A204.1 (cell line): ENCODE measurements around the gene KDM7A.
"Not testable (repeated sequence)": the region's sequence is repeated elsewhere in the genome, so short reads cannot be mapped to it uniquely, and the experiment has no call there.

Experiments
- FAIRE-seq: peaks from 2 replicates; lab custom pipeline; 2012; peaks lifted over from hg19 to GRCh38; lab: Jason Lieb, UNC

The KDM7A gene, protein sequence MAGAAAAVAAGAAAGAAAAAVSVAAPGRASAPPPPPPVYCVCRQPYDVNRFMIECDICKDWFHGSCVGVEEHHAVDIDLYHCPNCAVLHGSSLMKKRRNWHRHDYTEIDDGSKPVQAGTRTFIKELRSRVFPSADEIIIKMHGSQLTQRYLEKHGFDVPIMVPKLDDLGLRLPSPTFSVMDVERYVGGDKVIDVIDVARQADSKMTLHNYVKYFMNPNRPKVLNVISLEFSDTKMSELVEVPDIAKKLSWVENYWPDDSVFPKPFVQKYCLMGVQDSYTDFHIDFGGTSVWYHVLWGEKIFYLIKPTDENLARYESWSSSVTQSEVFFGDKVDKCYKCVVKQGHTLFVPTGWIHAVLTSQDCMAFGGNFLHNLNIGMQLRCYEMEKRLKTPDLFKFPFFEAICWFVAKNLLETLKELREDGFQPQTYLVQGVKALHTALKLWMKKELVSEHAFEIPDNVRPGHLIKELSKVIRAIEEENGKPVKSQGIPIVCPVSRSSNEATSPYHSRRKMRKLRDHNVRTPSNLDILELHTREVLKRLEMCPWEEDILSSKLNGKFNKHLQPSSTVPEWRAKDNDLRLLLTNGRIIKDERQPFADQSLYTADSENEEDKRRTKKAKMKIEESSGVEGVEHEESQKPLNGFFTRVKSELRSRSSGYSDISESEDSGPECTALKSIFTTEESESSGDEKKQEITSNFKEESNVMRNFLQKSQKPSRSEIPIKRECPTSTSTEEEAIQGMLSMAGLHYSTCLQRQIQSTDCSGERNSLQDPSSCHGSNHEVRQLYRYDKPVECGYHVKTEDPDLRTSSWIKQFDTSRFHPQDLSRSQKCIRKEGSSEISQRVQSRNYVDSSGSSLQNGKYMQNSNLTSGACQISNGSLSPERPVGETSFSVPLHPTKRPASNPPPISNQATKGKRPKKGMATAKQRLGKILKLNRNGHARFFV

DNA sequence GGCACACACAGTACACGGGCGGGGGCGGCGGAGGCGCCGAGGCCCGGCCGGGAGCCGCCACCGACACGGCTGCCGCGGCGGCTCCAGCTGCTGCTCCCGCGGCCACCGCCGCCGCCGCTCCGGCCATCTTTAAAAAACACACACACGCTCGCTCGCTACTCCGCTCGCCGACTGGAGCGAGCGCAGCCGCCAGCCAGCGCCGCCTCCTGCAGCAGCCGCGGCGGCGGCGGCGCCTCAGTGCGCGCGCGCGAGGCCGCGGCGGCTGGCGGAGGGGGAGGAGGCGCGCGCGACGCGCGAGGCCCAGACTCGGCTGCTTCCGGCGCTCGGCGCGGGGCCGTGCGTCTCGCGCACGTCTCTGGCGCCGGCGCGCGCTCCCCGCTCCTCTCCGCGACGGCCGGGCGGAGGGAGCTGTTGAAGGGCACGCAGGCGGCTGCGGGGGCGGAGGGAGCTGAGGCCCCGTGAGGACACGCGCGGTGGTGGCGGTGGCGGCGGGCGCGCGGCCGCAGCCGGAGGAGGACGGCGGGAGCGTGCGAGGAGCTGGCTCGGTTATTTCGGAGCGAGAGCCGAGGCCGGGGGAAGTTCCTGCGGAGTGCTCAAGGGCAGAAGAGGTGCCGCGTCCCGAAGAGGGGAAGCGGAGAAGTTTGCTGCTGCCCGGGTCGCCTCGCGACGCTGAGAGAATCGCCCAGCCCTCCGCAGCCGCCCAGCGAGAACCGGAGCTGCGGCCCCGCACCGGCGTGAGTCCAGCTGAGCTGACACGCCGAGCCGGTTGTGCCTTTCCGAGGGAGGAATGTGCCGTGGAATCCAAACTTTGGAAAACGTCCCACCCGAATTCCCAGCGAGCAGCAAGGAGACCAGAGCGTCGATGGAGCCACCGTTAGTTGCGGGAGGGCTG, at the start of gene KDM7A:
Gene KDM7A (minus strand): TSS at position 173 of the 892 bp plus-strand sequence. CDS start 46 bp downstream, at position 127.
- no peak for FAIRE-seq

DNA sequence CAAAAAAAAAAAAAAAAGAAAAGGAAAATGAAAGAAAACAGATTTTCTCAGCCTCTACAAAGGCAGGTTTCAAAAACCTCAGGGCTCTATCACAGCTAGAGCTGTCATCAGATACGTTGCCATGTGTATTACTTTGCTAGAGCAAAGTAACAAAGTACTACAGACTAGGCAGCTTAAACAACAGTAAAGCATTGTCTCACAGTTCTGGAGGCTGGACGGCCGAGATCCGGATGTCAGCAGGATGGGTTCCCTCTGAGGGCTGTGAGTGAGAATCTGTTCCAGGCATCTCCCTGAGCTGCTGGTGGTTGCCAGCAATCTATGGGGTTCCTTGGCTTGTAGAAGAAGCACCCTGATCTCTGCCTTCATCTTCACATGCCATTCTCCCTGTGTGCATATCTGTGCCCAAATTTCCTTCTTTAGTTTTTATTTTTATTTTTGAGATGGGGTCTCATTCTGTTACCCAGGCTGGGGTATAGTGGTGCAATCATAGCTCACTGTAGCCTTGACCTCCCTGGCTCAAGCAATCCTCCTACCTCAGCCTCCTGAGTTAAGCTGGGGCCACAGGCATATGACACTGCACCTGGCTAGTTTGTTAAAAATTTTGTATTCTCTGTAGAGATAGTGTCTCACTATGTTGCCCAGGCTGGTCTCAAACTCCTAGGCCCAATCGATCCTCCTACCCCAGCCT, 48.9 kb upstream of the KDM7A start:
- no peak for FAIRE-seq

DNA sequence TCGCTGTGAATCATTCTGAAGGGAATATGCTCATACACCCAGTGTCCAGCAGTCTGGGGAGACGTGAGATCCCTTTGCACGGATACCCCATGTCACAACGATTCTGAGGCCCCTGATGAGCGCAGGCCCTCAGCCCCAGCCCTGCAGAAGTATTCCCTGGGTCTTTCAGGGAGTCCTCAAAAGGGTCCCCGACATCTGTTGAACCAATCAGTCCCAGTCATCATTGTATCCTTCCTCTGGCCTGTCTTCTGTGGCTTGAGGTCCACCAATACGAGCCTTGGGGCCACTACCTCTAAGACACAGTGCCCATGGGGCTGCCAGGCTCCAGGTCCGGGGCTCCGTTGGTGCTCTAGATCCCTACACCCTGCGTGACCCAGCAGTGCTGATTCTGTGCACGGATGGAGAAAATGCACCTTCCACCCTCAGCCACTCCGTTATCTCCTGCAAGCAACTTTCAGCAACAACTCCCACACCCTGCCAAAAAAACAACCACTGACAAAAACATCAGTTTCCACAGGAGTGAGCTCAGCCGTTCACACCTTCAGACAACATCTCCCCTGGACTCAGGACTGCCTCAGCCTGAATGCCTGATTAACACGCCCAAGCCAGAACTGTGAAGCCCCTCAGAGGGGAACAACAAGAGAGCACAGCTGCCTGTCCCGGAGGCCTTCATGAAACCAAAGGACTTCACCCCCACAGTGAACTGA, 46.9 kb upstream of the KDM7A start:
- FAIRE-seq = no peak

DNA sequence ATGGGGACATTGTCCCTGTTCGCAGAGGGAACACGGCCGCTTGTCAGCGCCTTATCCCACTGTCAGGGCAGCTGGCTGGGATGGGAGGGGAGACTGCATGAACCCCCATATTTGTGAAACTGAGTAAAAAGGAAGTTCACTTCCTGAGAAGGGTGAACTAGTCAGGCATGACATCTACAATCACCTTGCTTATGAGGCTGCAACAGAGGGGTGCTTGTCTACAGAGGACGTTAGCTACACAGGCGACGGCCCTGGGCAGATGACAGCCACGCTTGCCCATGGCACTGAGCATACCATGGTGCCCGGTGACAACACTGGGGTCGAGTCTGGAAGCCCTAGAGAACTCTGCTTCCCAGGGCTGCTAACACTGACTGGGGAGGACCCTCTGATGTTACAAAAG, 46.0 kb upstream of the KDM7A start:
- no peak for FAIRE-seq

DNA sequence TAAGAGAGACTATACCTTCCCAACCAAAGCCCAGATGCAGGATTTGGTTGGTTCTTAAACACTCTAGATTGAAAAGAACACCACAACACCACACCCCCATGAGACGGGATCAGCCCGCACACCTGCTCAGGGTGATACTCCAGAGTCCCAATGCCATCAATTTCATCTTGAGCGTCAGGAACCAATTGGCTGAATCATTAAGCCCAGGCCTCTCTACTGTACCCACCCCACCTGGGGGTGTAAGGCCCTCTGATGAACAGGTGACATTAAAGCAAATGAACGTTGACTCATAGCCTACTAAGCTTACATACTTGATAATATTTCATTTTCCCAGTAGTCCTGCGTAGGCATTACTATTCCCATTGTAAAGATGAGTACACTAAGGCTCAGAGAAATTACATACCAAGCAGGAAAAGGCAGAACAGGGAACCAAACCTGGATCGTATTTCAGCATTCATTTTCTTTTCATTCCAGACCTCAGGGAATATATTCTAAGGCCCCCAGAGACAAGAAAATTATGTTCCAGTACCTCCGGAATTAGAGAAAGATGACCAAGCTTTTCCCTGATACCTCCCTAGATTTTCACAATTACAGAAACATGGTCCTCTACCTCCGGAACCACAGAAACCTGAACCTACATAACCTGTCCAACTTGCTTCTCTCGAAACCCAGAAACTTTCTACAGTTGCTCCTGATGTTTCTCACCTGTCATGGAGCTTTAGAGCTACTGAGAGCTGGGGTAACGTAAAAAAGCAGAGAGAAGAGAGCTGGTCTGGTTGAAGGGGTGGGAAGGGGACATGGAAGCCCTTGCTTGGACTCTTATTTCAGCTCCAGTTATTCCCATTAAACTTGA, 43.1 kb upstream of the KDM7A start:
- FAIRE-seq = no peak

DNA sequence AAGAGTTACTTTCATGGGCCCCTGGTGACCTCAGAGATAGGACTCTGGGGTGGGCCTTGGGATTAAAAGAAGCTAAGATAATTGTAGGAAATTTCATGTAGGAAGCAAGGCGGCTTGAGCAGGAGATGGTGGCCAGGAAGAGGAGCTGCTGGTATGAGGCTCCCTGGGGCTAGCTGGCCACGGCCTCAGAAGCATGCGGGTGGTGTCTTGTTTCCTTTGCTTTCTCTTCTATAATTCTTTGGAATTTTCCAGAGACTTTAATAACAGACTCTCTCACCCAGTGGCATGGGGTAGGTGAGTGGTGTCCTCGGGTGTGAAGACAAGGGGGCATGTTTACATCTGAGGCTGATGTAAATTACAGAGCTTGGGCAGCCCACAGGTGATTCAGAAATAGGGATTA, 41.9 kb upstream of the KDM7A start:
- no peak for FAIRE-seq

DNA sequence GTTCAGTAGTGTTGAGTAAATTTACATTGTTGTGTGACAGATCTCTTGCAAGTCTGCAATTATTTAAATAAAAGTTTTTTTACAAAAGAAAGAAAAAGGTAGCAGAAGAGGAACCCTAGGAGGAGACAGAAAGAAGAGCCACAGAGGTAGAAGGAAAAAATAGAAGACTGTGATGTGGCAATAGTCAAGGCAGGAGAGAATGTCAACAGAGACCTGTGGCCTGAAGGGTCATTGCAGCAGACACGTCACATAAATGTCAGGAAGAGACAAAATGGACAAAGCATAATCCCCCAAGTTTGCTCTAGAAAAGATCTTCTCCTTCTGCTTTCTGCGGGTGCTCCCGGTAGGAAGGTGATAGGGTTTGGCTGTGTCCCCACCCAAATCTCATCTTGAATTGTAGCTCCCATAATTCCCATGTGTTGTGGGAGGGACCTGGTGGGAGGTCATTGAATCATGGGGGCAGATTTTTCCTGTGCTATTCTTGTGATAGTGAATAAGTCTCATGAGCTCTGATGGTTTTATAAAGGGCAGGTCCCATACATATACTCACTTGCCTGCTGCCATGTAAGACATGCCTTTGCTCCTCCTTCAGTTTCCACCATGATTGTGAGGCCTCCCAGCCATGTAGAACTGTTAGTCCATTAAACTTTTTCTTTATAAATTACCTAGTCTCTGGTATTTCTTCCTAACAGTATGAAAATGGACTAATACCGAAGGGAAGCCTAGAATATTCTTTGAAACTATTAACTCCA, 41.1 kb upstream of the KDM7A start:
- FAIRE-seq = no peak

DNA sequence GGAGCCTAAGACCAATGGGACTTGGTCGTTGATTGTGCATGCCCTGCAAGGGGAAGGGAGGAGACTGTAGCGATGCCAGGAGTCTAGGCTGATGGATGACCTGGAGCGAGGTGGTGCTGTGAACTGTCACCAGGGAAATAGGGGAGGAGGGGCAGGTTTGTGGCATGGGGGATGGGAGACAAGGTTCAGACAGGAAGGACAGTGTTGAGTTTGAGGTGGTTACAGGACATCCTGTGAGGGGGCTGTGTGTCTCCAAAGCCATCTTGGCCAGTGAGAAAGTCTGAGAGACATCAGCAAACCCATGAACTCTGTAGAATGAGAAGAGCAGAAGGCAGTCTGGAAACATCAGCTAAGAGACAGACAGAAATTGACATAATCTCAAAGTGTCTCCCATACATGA, 38.5 kb upstream of the KDM7A start:
- no peak for FAIRE-seq

DNA sequence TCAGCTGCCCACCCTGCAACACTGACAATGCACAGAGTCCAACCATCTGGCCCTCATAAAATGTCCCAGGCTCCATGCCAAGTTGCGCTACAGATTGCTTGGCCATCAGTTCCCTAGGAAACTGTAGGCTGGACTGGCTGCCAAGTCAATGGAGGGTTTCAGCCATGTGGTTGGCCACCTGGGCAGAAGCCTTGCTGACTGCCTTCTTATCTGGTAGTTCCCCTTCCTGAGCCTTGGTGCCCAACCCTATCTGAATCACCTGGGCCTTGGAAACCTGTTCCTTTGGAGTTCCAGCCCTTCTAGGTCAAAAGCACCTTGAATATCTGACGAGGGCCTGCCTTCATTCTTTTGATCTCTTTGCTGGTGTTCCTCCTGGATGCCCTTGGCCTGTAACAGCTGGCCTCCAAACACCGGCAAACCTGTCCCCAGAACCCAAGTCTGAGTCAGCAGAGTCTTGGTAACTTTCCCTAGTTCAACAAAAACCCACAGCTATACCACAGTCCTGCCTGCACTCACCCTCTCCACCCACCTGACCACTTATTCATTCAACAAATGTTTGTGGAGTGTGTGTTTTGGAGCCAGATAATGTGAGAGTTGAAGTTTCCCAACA, 37.4 kb upstream of the KDM7A start:
- FAIRE-seq = no peak

DNA sequence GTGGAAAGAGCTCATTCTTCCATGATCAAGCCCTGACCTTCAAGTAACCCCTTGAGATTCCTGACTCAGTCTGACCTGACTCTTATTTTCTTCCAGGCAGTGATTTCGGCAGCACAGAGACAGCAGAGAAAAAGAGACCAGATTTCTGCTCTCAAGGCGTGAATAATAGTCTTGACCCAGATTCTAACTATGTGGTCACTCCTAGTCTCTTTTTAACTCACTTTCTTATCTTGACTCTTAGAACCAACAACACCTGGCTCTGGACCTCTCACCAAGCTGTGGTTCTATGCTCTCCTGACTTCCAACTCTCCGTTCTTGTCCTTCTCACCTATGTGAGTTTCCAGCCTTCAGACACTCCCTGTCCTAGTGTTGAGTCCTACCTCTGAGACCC, 36.9 kb upstream of the KDM7A start:
- FAIRE-seq = no peak

DNA sequence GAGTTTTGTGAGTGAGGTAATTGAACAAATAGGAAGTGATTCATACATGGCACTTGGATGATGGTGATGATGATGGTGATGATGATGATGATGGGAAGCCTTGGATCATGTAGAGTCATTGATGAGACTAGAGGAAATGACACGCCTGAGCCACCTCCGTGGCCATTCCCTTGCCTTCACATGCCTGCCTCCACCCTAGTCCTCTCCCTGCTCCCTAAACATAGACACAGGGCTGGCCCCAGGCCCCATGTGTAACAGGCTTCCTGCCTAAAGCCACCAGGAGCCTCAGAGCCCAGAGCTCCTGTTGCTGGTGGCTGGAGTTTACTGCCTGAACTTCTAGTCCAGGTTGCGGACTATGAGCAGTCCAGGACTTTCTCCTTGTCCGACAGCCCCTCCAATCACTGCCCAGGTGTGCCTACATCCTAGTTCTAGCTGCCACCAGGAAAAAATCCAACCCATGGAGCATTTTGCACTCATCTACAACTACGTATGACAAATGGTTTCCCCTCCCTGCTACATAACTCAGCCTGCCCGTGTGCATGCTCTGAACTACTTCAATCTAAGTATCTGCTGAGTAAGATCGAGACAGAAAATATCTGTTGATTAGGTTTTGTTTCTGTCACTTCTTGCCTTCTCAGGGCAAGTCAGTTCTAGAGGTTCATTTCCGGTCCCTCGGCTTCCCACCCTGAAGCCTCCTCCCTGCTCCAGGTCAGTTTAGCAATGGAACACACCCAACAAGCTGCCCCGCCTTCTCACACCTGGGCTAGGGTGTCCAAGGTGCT, 35.5 kb upstream of the KDM7A start:
- no peak for FAIRE-seq

DNA sequence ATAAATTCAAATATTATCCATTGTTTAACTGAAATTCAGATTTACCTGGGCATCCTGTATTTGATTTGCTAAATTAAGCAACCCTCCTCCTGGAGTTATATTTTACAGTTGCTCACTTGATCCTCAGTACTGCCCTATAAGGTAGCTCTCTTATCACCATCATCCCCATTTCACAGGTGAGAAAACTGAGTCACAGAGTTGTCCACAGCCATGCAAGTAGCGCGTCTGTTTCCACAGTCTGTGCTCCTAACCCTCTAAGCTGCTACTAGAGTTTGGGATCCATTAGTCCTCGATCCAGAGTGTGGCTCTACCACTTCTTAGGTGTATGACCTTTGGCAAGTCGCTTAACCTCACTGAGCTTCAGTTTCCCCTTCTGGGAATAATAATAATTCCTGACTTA, 34.9 kb upstream of the KDM7A start:
- no peak for FAIRE-seq

DNA sequence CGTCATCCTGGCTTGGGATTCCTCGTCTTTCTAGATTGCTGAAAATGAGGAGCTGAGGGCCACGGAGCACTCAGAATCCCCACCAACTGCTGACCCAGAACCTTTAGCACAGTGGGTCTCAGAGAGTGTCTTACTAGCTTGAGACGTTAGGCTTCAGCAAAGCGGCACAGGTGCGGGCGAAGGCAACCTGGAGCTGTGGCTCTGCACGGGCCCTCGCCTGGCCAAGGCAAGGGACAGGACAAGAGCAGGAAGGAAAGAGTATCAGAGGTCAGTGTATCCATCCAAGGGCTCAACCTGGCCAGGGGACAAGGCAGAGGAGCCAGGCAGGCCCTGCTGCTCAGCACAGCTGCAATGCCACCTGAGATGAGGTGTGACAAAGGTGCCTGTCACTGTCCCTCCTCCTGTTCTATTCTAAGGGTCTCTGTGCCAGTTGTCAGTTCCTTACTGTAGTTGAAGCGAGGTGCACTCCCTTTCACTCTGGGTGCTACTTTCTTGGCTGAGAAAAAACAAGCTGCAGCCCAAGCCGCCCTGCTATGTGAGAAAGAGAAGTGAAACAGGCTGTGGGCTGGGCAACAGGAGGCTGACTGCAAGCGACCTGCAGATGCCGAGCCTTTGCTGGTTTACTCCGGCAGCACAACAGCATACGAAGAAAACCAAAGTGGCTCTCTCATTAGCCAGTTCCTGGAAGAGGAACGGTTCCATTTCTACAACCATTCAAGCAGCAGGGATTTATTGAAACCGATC, 33.3 kb upstream of the KDM7A start:
- FAIRE-seq = no peak

DNA sequence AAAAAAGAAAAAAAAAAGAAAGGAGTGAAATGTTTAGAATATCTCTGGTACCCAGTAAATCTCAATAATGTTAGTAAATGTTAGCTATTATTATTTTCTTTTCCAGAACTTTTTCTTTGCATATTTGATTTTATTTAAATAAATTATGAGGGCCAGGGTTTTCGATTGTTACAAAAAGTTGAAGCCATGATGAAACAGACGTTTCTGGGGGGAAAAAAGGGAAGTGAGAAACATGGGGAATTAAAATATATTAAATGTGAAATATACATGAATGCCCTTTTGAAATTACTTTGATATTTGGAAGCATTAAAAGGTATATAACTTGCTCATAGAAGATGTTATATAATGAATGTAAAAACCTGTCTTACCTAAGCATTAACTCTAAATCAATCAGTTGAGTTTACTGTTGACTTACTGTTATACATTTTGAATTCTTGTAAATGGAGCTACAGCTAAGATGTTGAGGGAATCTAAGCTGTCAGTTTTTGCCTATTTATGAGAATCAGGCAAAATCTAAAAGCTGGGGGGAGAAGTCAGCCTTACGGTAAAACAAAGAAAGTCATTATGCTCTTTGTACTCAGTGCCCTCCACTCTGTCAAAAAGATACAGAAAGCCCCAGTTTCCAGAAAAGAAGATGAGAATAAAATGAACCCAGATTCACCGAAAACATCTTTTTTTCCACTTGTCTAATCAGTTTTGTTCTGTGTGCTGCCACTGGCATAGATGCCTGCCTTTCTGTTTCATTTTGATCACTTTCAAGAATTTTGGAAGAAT, 30.0 kb upstream of the KDM7A start:
- no peak for FAIRE-seq

DNA sequence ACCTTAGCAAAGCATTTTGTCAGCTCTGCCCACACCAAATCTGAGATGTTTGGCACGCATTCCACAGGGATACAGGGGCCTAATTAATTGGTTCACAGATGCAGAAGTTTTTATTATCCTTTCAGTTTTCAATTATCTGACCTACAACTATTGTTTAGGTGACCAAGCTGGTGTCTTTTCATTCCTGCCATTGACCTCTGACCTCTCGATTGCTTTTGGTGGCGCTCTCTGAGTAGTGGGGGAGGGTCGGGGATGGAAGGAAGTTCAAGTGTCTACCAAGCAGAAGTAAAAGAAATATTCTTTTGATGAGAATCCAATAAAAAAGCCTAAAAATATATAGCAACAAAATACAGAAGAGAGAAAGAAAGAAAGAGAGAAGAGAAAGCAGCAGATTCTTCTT, 28.8 kb upstream of the KDM7A start:
- no peak for FAIRE-seq

DNA sequence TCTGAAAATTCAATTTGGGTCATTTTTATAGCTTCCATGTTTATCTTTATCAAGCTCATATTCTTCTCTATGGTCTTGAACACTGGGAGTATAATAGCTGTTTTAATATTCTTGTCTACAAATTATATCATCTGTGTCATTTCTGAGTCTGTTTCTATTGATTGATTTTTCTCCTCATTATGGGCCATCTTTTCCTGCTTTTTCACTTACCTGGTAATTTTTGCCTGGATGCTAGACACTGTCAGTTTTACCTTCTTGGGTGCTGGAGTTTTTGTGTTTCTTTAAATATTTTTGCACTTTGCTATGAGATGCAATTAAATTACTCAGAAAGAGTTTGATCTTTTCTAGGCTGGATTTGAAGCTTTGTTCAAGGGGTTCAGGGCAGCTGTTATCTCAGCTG, 26.8 kb upstream of the KDM7A start:
- no peak for FAIRE-seq

DNA sequence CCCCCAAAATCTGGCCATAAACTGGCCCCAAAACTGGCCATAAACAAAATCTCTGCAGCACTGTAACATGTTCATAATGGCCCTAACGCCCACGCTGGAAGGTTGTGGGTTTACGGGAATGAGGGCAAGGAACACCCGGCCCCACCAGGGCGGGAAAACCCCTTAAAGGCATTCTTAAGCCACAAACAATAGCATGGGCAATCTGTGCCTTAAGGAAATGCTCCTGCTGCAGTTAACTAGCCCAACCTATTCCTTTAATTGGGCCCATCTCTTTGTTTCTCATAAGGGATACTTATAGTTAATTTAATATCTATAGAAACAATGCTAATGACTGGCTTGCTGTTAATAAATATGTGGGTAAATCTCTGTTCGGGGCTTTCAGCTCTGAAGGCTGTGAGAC, 26.2 kb upstream of the KDM7A start:
- not testable (repeated sequence) for FAIRE-seq
